ENCODE measurements around the gene SH2D3A.

GRCh38 chr19:6712692-6713670, 54.3 kb downstream of the SH2D3A start:
- no peak for TF ChIP-seq TCF12 (IDR thresholded peaks at IDR 0.05; ENCODE audit: low read depth, low read length)
- no peak for TF ChIP-seq POLR2A (IDR thresholded peaks at IDR 0.05; ENCODE audit: control extremely low read depth in 1 of 2, low read depth in 2 of 2, low read length in 2 of 2)
- no peak for TF ChIP-seq KDM5A (IDR thresholded peaks at IDR 0.05; ENCODE audit: low read length)
- no peak for TF ChIP-seq TBP (IDR thresholded peaks at IDR 0.05; ENCODE audit: low read depth, low read length)
- TF ChIP-seq, protein P1, sequence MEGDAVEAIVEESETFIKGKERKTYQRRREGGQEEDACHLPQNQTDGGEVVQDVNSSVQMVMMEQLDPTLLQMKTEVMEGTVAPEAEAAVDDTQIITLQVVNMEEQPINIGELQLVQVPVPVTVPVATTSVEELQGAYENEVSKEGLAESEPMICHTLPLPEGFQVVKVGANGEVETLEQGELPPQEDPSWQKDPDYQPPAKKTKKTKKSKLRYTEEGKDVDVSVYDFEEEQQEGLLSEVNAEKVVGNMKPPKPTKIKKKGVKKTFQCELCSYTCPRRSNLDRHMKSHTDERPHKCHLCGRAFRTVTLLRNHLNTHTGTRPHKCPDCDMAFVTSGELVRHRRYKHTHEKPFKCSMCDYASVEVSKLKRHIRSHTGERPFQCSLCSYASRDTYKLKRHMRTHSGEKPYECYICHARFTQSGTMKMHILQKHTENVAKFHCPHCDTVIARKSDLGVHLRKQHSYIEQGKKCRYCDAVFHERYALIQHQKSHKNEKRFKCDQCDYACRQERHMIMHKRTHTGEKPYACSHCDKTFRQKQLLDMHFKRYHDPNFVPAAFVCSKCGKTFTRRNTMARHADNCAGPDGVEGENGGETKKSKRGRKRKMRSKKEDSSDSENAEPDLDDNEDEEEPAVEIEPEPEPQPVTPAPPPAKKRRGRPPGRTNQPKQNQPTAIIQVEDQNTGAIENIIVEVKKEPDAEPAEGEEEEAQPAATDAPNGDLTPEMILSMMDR (IDR thresholded peaks at IDR 0.05; ENCODE audit: control extremely low read depth in 1 of 3, insufficient read depth in 1 of 3, low read depth in 1 of 3, low read length in 3 of 3) = no peak
- no peak for TF ChIP-seq GABPA (IDR thresholded peaks at IDR 0.05; ENCODE audit: borderline replicate concordance, insufficient read depth, low read length)
- no peak for TF ChIP-seq EZH2 (IDR thresholded peaks at IDR 0.05; ENCODE audit: low read depth, low read length, severe bottlenecking)
- no peak for TF ChIP-seq POLR2AphosphoS5 (IDR thresholded peaks at IDR 0.05; ENCODE audit: low read depth, low read length)
- TF ChIP-seq RXRA (IDR thresholded peaks at IDR 0.05; ENCODE audit: insufficient read depth, low read depth, low read length) = no peak
- TF ChIP-seq EP300 (IDR thresholded peaks at IDR 0.05; ENCODE audit: borderline replicate concordance in 1 of 2, low read depth in 2 of 2, low read length in 2 of 2) = no peak
- TF ChIP-seq GTF2F1 (IDR thresholded peaks at IDR 0.05; ENCODE audit: borderline replicate concordance, low read depth, low read length) = no peak
- TF ChIP-seq ATF2 (IDR thresholded peaks at IDR 0.05; ENCODE audit: low read length) = no peak
- TF ChIP-seq CEBPB (IDR thresholded peaks at IDR 0.05; ENCODE audit: low read depth, low read length) = no peak
- no peak for TF ChIP-seq BCL11A (IDR thresholded peaks at IDR 0.05; ENCODE audit: low read depth in 2 of 2, low read length in 2 of 2)

Measured in H1 (cell line).